Stimulated activated CD4-positive, alpha-beta T cell treated with anti-CD3 and anti-CD28 coated beads, TNF-alpha, amount 100 ng/mL, for 24 hours (primary cell): ENCODE results near the gene DCANP1.
A peak's percentile ranks its signal among the peaks of the same experiment; 100 is the strongest.

Experiments
- DNase-seq, 3 experiments: peaks; one replicate each; pipeline ENCODE4 v3.0.0-alpha.2; 2020; ENCODE audit warnings: low read depth in 3 of 3

Gene DCANP1

DNA sequence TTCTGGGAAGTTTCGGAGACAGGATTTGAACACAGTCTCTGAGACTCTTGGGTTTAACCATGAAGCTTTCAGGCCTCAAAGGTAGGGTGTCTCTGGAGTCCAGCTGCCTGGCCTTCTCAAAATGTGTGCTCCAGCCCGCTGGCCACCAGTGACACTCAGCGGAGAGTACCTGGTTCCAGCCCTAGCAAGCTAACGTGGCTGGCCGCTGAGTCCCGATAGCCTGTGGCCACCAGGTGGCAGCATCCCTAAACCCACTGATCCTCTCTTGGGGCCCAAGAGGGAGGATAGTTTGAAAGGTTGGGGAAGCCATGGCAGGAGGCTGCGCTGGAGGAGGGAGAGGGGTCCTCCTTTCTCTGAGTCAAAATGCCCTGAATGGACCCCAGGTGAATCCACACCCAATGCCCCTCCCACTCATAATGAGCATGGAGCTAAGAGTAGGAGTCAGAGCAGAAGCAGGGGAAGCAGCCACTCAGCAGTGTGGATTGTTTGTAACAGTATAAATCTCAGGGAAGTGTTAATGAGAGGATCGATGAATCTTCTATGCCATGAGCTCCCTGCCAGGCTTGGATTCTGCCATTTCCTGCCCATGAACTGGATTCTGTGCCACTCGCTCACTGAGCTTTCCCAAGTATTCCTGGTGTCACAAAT lies 10.4 kb upstream of the DCANP1 start:
- DNase-seq = peak; percentile 13 to 59 (median 19)

DNA sequence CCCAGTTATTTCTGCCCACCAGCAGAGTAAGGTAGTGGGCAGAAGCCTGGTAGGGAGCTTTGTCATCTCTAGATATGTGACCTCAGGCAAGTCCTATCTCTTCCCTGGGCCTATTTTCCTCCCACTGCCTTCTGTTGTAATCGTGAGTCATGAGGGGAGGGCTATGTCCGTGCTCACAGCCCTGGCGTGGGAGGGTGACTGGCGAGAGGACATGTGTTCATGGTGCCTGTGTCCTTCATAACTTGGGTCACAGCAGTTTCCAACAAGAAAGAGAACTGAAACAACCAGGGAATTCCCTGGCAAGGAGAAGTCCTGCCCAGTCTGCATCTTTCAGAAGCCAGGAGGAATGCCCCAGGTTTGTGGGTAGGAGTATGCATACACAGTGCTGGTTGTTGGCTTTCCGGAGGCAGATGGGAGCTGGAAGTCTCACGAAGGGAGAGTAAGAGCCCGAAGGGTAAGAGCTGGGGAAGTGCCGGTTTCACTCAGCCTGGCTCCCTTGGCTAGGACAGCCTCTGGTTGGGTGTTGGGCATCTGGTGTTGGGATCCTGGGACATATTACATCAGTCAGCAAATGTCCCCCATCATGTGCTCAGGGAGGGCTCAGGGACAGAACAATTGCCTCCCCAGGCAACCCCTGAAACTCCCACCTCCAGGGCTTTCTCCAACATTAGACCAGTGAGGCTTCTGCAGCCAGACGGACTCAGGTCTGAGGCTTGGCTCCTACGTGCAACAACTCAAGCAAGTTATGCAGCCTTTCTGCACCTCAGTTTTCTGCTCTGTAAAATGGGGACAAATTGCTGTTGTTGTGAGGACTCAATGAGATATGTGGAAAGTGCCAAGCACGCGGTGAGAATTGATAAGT lies 9.3 kb upstream of the DCANP1 start:
- no peak for DNase-seq

DNA sequence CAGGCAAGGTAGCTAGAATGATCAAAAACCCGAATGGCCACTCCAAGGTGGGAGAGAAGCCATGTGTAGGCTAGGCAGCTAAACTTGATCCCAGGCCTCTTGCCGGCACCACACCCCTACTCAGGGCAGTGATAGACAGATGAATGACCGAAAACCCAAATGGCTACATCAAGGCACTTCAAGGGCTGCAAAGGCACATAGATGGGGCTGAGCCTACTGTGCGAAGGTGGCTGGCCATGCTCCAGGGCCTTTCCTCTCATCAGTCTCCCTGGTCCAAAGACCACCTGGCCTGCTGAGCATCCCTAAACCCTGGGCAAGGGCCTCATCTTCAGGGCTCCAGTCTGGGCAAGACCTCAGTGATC lies 8.7 kb upstream of the DCANP1 start:
- DNase-seq = no peak

GRCh38 chr5:135454946-135455345 lies 7.8 kb upstream of the DCANP1 start:
- DNase-seq = no peak

DNA sequence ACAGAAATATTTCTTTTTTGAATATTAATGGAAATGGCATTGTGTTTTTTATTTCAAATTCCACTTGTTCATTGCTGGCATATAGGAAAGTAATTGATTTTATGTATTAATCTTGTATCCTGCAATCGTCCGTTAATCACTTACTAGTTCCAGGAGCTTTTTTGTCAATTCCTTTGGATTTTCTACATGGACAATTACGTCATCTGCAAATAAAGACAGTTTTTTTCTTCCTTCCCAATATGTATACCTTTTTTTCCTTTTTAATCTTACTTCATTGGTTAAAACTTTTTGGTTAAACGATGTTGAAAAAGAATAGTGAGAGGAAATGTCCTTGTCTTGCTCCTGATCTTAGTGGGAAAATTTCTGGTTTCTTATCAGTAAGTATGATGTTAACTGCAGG lies 6.5 kb upstream of the DCANP1 start:
- no peak for DNase-seq

GRCh38 chr5:135452321-135453030 lies 5.3 kb upstream of the DCANP1 start, which contains the start of gene TIFAB:
Gene TIFAB, minus strand, starts transcription at chr5:135452351. Its CDS starts 2,412 bp downstream, at chr5:135449939.
- DNase-seq = no peak

DNA sequence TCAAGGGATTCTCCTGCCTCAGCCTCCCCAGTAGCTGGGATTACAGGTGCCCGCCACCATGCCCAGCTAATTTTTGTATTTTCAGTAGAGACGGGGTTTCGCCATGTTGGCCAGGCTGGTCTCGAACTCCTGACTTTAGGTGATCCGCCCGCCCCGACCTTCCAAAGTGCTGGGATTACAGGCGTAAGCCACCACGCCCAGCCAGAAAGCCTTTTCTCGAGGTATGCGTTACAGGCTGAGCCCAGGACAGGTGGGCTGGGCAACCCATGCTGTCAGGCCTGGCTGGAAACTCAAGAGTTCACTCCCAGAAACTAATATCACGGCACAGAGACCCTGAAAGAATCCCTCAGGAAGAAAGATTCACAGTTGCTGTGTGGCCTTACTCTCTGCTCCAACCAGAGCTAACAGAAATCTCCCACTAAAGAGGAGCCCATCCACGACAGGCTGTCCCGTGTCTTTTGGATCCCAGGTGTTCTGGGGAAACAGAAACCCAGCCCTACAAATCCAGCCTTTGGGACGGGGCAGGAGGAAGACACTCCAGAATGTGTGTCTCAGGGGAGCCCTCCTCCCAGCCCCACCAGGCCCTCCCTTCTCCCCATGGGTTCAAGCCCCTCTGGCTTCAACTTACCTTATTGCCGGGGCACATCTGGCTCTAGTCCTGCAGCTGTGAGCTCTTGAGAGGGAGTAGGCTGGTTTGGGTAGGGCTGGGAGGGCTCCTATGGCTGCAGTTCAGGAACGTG lies 4.6 kb upstream of the DCANP1 start:
- no peak for DNase-seq

- no peak for DNase-seq
Measured at GRCh38 chr5:135450952-135451351, 3.8 kb upstream of the DCANP1 start.

DNA sequence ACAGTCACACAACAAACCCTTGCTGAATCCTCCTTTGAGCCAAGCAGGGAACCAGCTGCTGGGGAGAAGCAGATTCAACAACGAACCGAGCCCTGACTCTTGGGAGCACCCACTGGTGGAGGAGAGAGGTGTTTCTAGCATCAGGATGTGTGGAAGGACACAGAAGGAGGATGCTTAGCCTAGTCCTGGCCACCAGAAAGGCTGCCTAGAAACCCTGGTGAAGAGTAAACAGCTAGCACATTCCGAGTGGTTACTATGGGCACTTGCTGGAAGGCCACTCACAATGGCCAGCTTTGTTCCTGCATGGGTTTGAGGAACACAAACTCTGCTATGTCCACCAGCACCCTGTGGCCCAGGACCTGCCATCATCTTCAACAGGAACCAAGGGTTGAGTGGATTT lies 3.2 kb upstream of the DCANP1 start:
- DNase-seq = no peak

DNA sequence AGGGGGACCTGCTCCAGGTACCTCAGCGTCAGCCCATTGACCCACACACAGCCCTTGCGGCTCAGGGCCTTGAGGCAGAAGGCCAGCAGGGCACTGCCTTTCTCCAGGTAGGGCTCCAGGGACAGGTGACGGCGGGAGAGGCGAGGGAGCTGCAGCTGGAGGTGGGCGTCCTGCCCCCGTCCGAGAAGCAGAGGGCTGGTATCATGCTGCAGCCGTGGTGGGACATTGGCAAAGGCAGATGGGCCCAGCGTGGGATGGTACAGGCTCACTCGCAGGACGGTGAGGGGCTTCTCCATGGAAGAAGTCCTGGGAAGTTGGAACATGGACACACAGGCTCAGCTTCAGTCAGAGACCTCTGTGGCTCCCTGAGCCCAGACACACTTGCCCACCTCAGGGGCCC lies 2.5 kb upstream of the DCANP1 start:
- no peak for DNase-seq

- DNase-seq = no peak
Measured at GRCh38 chr5:135448791-135449507, 1.8 kb upstream of the DCANP1 start.

- DNase-seq = no peak
Measured at GRCh38 chr5:135448071-135448739, 1.1 kb upstream of the DCANP1 start.

DNA sequence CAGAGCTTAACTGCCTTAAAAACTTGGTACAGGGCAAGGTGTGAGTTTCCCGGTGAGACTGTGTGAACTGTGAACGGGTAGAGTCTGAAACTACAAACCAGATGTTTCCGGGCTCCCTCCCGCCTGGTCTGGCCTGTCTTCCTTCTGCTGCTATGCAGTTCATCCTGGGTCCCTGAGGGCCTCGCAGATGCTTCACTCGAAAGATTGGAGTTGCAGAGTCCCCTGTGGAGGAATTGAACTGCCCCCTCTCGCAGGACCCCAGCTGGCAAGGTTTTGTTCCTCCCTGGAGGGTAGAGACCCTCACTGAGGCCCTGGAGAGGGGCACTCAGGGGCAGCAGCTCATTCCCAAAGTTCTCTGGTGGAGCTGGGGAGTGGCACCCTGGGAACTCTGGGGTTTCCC lies 533 bp downstream of the DCANP1 start:
- DNase-seq = no peak

DNA sequence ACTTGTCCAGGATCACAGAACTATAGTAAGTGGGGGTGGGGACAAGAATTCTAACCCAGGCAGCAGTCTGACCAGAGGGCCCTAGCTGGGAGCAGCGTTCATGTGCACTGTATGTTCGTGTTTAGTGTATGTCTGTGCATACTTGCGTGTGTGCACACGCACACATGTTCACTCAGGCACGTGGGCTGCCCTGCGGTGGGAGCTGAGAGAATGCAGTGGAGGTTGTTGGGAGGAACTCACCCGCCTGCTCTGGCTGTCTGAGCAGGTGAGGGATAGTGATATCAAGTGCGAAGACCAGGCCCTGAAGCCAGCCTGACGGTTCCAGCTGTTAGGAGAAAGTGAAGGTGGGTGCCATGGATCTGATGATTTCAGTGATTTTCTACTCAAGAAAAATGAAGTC lies 942 bp downstream of the DCANP1 start:
- no peak for DNase-seq

- no peak for DNase-seq
Measured at GRCh38 chr5:135445306-135445985, 1.7 kb downstream of the DCANP1 start.

GRCh38 chr5:135444881-135445280 lies 2.3 kb downstream of the DCANP1 start:
- DNase-seq = no peak

- no peak for DNase-seq
Measured at GRCh38 chr5:135444360-135444759, 2.8 kb downstream of the DCANP1 start.

DNA sequence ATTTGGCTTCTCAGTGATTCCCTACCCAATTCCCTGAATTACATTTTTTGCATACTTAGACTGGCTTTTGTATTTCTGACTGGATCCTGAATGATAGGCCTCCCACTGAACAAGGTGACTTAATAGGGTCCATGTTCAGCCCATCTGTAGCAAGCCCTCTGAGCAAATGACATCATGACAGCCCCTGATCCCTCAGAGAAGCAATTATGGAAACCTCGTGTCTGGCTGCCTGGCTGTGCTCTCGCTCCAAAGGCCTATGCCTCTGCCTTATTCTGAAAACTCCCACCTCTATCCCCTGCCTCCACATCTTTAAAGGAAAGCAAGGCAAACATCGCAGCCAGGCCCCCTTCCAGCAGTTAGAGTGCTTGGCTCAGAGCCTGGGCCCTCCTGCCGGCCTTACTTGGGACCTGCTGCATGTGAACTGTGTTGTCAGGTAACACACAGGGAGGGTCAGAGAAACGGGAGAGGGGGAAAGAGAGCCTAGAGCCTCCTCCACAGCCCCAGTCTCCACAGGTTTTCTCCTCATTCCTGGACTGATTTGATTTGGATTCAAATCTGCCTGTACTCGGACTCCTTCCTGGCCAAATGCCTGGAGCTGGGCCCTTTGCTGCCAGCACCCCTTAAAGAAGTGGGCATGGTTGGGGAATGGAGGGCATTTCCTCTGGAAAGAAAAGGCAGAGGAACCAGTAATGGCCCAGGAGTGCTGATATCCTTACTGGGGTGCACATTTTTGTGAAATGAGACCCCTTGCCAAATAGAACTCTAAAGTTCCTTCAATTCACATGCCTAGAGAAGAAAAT lies 3.8 kb downstream of the DCANP1 start:
- DNase-seq = no peak

DNA sequence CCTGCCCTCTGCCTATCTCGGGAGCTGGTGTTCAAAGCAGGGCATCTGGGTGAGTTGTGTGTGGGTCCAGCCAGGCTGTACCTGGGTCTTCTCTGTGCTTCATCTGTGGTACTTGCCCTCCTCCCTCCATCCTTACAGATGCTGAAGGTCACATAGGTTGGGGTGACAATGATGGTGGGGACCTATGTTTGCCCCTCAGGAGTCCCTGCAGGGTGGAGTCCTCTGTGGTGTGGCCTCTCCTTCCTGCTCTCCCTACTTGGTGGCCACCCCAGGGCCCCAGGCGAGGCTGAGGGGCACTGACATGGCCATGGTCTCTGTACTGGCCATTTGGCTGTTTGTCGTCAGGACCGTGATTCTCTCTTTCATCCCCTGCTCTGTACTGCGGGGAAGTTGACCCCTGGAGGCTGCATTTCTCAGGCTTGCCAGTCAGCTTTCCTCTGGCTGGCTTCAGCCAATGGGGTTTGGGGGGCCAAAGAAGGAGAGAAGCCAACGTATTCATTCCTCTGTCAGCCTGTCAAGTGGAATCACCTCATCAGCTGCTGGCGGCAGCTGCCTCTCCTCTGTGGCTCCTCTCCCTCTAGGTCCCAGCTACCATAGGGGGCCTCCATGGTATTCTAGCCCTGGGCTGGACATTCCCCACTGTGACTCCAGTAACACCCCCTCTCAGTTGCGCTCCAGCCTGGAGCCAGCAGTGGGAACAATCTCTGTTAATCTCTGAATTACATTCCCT lies 4.6 kb downstream of the DCANP1 start:
- DNase-seq = no peak
